H1 (cell line): ENCODE data around the gene RBMS1. TPM values are rescaled to one million over a fixed set of nuclear protein-coding genes. Genes with fewer than 3 reads are reported as not detected.

ENCODE experiments used
- CTCF ChIA-PET: fragments of 300-600 bp; sonication (Branson Sonifier 250); formaldehyde crosslinking; loops from one replicate; lab custom pipeline; 2021; ENCODE audit not compliant: partially characterized antibody; lab: Charles Lee
- POLR2A ChIA-PET: fragments of 300-600 bp; sonication (Branson Sonifier 250); formaldehyde crosslinking; loops from one replicate; lab custom pipeline; 2021; ENCODE audit warnings: inconsistent platforms; ENCODE audit not compliant: partially characterized antibody; lab: Charles Lee
- DNase-seq, 2 experiments: peaks; one replicate each; pipeline versions ENCODE4 v3.0.0 to v3.0.0-alpha.2; 2010 to 2022; ENCODE audit warnings: low spot score in 2 of 2, low read depth in 1 of 2, mixed read lengths in 1 of 2
- FAIRE-seq: peaks from 2 replicates; lab custom pipeline; 2011; peaks lifted over from hg19 to GRCh38; lab: Jason Lieb, UNC
- H2AFZ ChIP-seq: 2 replicates; pipeline ENCODE4 v1.8.1; 2012; ENCODE audit warnings: low read length, inconsistent platforms
- H2AK5ac ChIP-seq: 2 replicates; pipeline ENCODE4 v1.6.1; 2013; ENCODE audit warnings: low read depth, low read length
- H2BK120ac ChIP-seq: replicated peaks from 2 replicates; pipeline ENCODE3; 2013; ENCODE audit warnings: low read depth, low read length, inconsistent platforms
- H2BK12ac ChIP-seq: 2 replicates; pipeline ENCODE4 v1.6.1; 2013; ENCODE audit warnings: low read depth, low read length
- H2BK15ac ChIP-seq: 2 replicates; pipeline ENCODE4 v1.6.1; 2013; ENCODE audit warnings: low read length
- H2BK20ac ChIP-seq: 2 replicates; pipeline ENCODE4 v1.6.1; 2013; ENCODE audit warnings: low read length
- H2BK5ac ChIP-seq: 2 replicates; pipeline ENCODE4 v1.6.1; 2013; ENCODE audit warnings: low read depth, low read length
- H3K14ac ChIP-seq: 2 replicates; pipeline ENCODE4 v1.6.1; 2013; ENCODE audit warnings: inconsistent platforms; ENCODE audit not compliant: insufficient read length
- H3K18ac ChIP-seq: 2 replicates; pipeline ENCODE4 v1.6.1; 2013; ENCODE audit warnings: low read length; ENCODE audit errors: extremely low read depth
- H3K23ac ChIP-seq: 2 replicates; pipeline ENCODE4 v1.6.1; 2013; ENCODE audit warnings: inconsistent platforms; ENCODE audit not compliant: insufficient read length
- H3K23me2 ChIP-seq: 2 replicates; pipeline ENCODE4 v1.6.1; 2013; ENCODE audit warnings: low read depth, low read length
- H3K27ac ChIP-seq: 2 replicates; pipeline ENCODE4 v1.6.1; 2011; ENCODE audit warnings: low read depth, low read length, inconsistent platforms
- H3K27me3 ChIP-seq, 4 experiments: replicated peaks in 1 of 4; 1 replicate in 1 of 4; 2 replicates in 3 of 4; pipeline versions ENCODE4 v1.6.1 to v1.8.1; 2011 to 2013; ENCODE audit warnings: low read length in 3 of 4, mild to moderate bottlenecking in 3 of 4, inconsistent platforms in 2 of 4, mixed read lengths in 2 of 4, moderate library complexity in 1 of 4; ENCODE audit not compliant: control insufficient read depth in 3 of 4, insufficient read depth in 3 of 4; ENCODE audit errors: extremely low read depth in 1 of 4
- H3K36me3 ChIP-seq, 4 experiments: 2 replicates each; pipeline versions ENCODE4 v1.6.1 to v1.8.1; 2011 to 2013; ENCODE audit warnings: mild to moderate bottlenecking in 4 of 4, low read length in 3 of 4, moderate library complexity in 2 of 4, control low read depth in 1 of 4, inconsistent platforms in 1 of 4; ENCODE audit not compliant: insufficient read depth in 4 of 4, control insufficient read depth in 2 of 4
- H3K4ac ChIP-seq: replicated peaks from 2 replicates; pipeline ENCODE3; 2013; ENCODE audit warnings: low read length, low read depth, mixed read lengths, inconsistent platforms; ENCODE audit not compliant: insufficient read length
- H3K4me1 ChIP-seq, 4 experiments: replicated peaks in 1 of 4; 1 replicate in 1 of 4; 2 replicates in 3 of 4; pipeline versions ENCODE4 v1.6.1 to v1.8.1; 2011 to 2013; ENCODE audit warnings: low read length in 3 of 4, inconsistent platforms in 2 of 4, mixed read lengths in 1 of 4; ENCODE audit not compliant: insufficient read depth in 4 of 4, control insufficient read depth in 3 of 4
- H3K4me2 ChIP-seq, 2 experiments: 2 replicates each; pipeline versions ENCODE4 v1.6.1 to v1.8.1; 2011 to 2013; ENCODE audit warnings: low read depth in 2 of 2, low read length in 2 of 2, control low read depth in 1 of 2, inconsistent platforms in 1 of 2, mild to moderate bottlenecking in 1 of 2; ENCODE audit not compliant: insufficient read depth in 1 of 2
- H3K4me3 ChIP-seq, 4 experiments: fragments of 200-600, 300-600 bp in 1 of 4; sonication (generic), shearing (Covaris generic), sonication (Bioruptor Twin) in 1 of 4; 2 replicates each; pipeline versions ENCODE4 v1.5.1 to v1.8.1; 2011 to 2016; ENCODE audit warnings: low read length in 4 of 4, low read depth in 3 of 4, control low read depth in 2 of 4, inconsistent platforms in 2 of 4, mild to moderate bottlenecking in 2 of 4, mixed read lengths in 1 of 4, moderate library complexity in 1 of 4; ENCODE audit not compliant: insufficient read depth in 2 of 4; ENCODE audit errors: extremely low read depth in 1 of 4
- H3K56ac ChIP-seq: replicated peaks from 2 replicates; pipeline ENCODE3; 2013; ENCODE audit warnings: low read depth, mild to moderate bottlenecking, mixed read lengths, low read length, inconsistent platforms; ENCODE audit not compliant: insufficient read length
- H3K79me1 ChIP-seq: 2 replicates; pipeline ENCODE4 v1.6.1; 2013; ENCODE audit warnings: low read depth, low read length, control low read depth
- H3K79me2 ChIP-seq, 2 experiments: 2 replicates each; pipeline versions ENCODE4 v1.6.1 to v1.8.1; 2012 to 2013; ENCODE audit warnings: low read length in 2 of 2, mild to moderate bottlenecking in 2 of 2, inconsistent platforms in 1 of 2; ENCODE audit not compliant: insufficient read depth in 2 of 2, control insufficient read depth in 1 of 2
- H3K9ac ChIP-seq, 4 experiments: replicated peaks in 1 of 4; 1 replicate in 1 of 4; 2 replicates in 3 of 4; pipeline versions ENCODE4 v1.6.1 to v1.8.1; 2011 to 2013; ENCODE audit warnings: low read depth in 3 of 4, low read length in 3 of 4, control low read depth in 2 of 4, mild to moderate bottlenecking in 2 of 4, moderate library complexity in 2 of 4, inconsistent platforms in 1 of 4; ENCODE audit errors: extremely low read depth in 1 of 4
- H3K9me3 ChIP-seq, 2 experiments: 2 replicates each; pipeline versions ENCODE4 v1.6.1 to v1.8.1; 2012 to 2013; ENCODE audit warnings: mild to moderate bottlenecking in 2 of 2, moderate library complexity in 2 of 2, control low read depth in 1 of 2, inconsistent platforms in 1 of 2, low read depth in 1 of 2, low read length in 1 of 2, mixed read lengths in 1 of 2; ENCODE audit not compliant: insufficient read depth in 2 of 2
- H4K20me1 ChIP-seq, 2 experiments: replicated peaks in 1 of 2; 2 replicates each; pipeline versions ENCODE3 to v1.8.1; 2011 to 2013; ENCODE audit warnings: inconsistent platforms in 2 of 2, low read length in 2 of 2, mild to moderate bottlenecking in 1 of 2; ENCODE audit not compliant: insufficient read depth in 2 of 2, control insufficient read depth in 1 of 2
- H4K5ac ChIP-seq: 2 replicates; pipeline ENCODE4 v1.6.1; 2013; ENCODE audit warnings: low read length, low read depth, mixed read lengths, inconsistent platforms; ENCODE audit not compliant: insufficient read length
- H4K8ac ChIP-seq: 2 replicates; pipeline ENCODE4 v1.8.0; 2013; ENCODE audit warnings: mild to moderate bottlenecking, moderate library complexity, low read length, inconsistent platforms; ENCODE audit not compliant: insufficient read depth; ENCODE audit errors: extremely low read depth
- H4K91ac ChIP-seq: replicated peaks from 2 replicates; pipeline ENCODE3; 2013; ENCODE audit warnings: low read length, mixed read lengths, inconsistent platforms; ENCODE audit not compliant: insufficient read length
- POLR2A ChIP-seq, 2 experiments: IDR thresholded peaks; 1 replicate in 1 of 2; 2 replicates in 1 of 2; pipeline ENCODE4 v1.6.1; 2011; ENCODE audit warnings: low read depth in 2 of 2, low read length in 2 of 2, mild to moderate bottlenecking in 2 of 2; ENCODE audit errors: control extremely low read depth in 1 of 2
- TAF1 ChIP-seq: IDR thresholded peaks from 2 replicates; pipeline ENCODE4 v1.6.1; 2011; ENCODE audit warnings: mild to moderate bottlenecking, low read depth, low read length
- WGBS, 2 experiments: shearing (Covaris generic) in 1 of 2; methylation state at CpG; one replicate each; pipeline versions ENCODE4 v1.1.6 to v1.1.7; 2013 to 2015; ENCODE audit warnings: low lambda C conversion rate in 2 of 2, mixed read lengths in 2 of 2, inconsistent platforms in 1 of 2, low coverage in 1 of 2, missing lambda C conversion rate in 1 of 2; ENCODE audit not compliant: insufficient replicate concordance in 2 of 2, insufficient coverage in 1 of 2, insufficient read length in 1 of 2; ENCODE audit errors: extremely low coverage in 1 of 2, missing lambda C conversion rate in 1 of 2; 5-methylcytosine and 5-hydroxymethylcytosine counted together
- polyA plus RNA-seq, 7 experiments: library from polyadenylated mRNA; depleted of rRNA in 3 of 7; stranded (reverse) in 5 of 7; unstranded in 2 of 7; fragments of >200 nt in 5 of 7; fragments of 200-250 nt in 2 of 7; gene quantifications; 1 replicate in 5 of 7; 2 replicates in 1 of 7; 4 replicates in 1 of 7; pipeline versions ENCODE4 v1.2.1 to v1.2.3, GENCODE V29; 2011 to 2013; ENCODE audit warnings: missing spikeins in 2 of 7, mixed read lengths in 2 of 7
- total RNA-seq: library from RNA; stranded (reverse); fragmentation: NEBNext Ultra II Directional; extraction: Animal tissue kit (Norgen Biotek cat#: 25700); gene quantifications from 2 replicates; pipeline ENCODE4 v1.2.1, GENCODE V29; 2021

RBMS1 gene
- total and polyA plus RNA-seq, 2 of the 8 experiments (the other 6 are each of a cell fraction or from before 2014, with no cell fraction given), result 53.7 to 60.0 TPM

- Histone ChIP-seq H2AFZ (no peak overlapping the region), H3K4ac (no peak overlapping the region), H3K14ac (no peak overlapping the region), H3K27me3 (peaks cover 0 to 1% (median 0%) of the 10 kb centered on the region in 4 experiments; a peak in 1 of 7 replicates), H3K79me2 (no peaks in the 10 kb centered on the region), H3K4me3 (no peak overlapping the region), H3K23ac (no peak overlapping the region), H3K18ac (no peak overlapping the region), H3K4me1 (no peaks in the 10 kb centered on the region), H3K23me2 (no peaks in the 10 kb centered on the region; the same call in 1 of the 2 replicates), H2BK120ac (no peak overlapping the region), H2BK12ac (no peak overlapping the region), H3K9me3 (no peaks in the 10 kb centered on the region), H2BK5ac (no peak overlapping the region), H4K5ac (no peak overlapping the region), H3K56ac (no peak overlapping the region), H2BK15ac (no peak overlapping the region)
- 95% methylated on average over 1 of the region's 1 CpG; no CpG with 5 or more reads in 1 of the 2 experiments for WGBS, 2 experiments
- FAIRE-seq (no peak), DNase-seq (no peak)
- TF ChIP-seq TAF1, result no peak
- no peak for TF ChIP-seq POLR2A (IDR thresholded peaks at IDR 0.05; ENCODE audit: control extremely low read depth in 1 of 2, low read depth in 2 of 2, low read length in 2 of 2)
- TF ChIP-seq, all 59 proteins: peak for 0
- ChIA-PET CTCF (interaction anchor here (0.8 kb wide), 1 partner anchor 14 kb away, joined by 3 read pairs; no protein-coding TSS in a partner anchor), POLR2A (no interaction called here)
- H3K4me2 ChIP-seq, result no peak overlapping the region
- no peaks in the 10 kb centered on the region for H4K20me1 ChIP-seq
- H3K9ac ChIP-seq, result no peak overlapping the region
- H3K79me1 ChIP-seq, result no peaks in the 10 kb centered on the region
- no peak overlapping the region for H4K8ac ChIP-seq
- no peaks in the 10 kb centered on the region; a peak in 1 of 8 replicates for H3K36me3 ChIP-seq
- H2AK5ac ChIP-seq, result no peak overlapping the region
- H3K27ac ChIP-seq, result no peak overlapping the region
- H2BK20ac ChIP-seq, result no peak overlapping the region
- no peak overlapping the region for H4K91ac ChIP-seq
These were observed 7.8 kb upstream of the RBMS1 start for GRCh38 chr2:160501370-160501769.
